HG02798 (cell line): ENCODE measurements around the gene RTKN2.
A peak's percentile ranks its signal among the peaks of the same experiment; 100 is the strongest.
"Not testable (repeated sequence)": the region's sequence is repeated elsewhere in the genome, so short reads cannot be mapped to it uniquely, and the experiment has no call there.

Experiments used
- ATAC-seq: cut with Tn5 transposase; IDR thresholded peaks from one replicate; pipeline ENCODE4 v1.9.1; 2021; ENCODE audit warnings: mild to moderate bottlenecking; ENCODE audit not compliant: unreplicated experiment, poor library complexity

RTKN2 gene

DNA sequence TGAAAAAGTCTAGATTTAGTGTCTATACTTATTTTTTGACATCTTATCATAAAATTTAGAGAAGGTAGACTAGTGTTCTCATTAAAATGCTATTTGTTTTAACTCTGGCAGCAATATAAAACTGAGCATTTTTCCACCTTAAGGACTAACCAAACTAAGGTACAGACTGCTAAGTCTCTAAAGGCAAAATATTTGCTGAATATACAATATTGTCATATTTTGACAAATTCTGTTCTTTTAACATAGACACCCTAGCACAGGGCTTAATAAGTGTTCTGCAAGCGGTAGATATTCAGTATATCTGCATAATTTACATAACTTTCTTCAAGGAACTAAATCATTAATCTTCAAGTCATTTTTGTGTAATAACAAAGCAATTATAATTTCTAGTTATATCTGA, 8.6 kb downstream of the RTKN2 start:
- no peak for ATAC-seq

DNA sequence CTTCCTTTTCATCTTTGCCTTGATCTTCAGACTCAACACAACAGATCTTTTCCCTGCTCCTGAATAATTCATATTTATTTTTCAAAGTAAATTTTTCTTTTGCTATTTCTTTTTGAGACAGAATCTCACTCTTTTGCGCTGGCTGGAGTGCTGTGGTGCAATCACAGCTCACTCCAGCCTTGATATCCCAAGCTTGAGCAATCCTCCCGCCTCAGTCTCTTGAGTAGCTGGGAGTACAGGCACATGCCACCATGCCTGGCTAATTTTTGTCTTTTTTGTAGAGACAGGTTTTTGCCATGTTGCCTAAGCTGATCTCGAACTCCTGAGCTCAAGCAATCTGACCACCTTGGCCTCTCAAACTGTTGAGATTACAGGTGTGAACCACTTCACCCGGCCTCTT, 9.2 kb downstream of the RTKN2 start:
- no peak for ATAC-seq

GRCh38 chr10:62258926-62259325, 9.7 kb downstream of the RTKN2 start:
- no peak for ATAC-seq

DNA sequence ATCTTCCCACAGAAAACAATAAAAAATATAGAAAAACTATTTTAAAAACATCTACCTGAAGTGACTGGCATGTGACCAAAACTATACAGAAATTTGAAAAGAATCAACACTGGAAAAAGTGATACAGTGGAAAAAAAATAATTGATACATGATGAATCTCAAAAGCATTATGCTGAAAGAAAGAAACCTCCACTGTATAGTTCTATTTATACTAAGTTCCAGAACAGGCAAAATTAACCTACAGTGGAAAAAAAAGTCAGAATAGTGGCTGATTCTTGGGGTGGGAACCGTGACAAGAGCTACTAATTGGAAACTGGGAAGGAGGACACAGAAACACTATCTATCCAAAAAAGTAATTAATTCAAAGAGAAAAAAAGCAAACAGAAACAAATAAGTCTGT, 14.9 kb downstream of the RTKN2 start:
- ATAC-seq = no peak

GRCh38 chr10:62252051-62252450, 16.6 kb downstream of the RTKN2 start:
- ATAC-seq = no peak

DNA sequence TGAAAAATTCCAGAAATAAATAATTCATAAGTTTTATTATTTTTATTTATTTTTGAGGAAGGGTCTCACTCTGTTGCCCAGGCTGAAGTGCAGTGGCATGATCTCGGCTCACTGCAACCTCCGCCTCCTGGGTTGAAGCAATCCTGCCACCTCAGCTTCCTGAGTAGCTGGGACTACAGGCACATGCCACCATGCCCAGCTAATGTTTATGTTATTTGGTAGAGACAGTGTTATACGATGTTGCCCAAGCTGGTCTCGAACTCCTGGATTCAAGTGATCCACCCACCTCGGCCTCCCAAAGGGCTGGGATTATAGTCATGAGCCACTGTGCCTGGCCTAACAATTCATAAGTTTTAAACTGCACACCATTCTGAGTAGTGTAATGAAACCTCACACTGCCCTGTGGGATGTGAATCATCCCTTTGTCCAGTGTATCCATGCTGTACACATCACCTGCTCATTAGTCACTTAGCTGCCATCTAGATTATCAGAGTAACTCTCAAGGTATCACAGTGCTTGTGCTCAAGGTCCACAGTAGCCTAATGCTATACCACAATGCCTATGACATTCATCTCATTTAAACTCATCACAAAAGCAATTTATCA, 17.9 kb downstream of the RTKN2 start:
- ATAC-seq = no peak

DNA sequence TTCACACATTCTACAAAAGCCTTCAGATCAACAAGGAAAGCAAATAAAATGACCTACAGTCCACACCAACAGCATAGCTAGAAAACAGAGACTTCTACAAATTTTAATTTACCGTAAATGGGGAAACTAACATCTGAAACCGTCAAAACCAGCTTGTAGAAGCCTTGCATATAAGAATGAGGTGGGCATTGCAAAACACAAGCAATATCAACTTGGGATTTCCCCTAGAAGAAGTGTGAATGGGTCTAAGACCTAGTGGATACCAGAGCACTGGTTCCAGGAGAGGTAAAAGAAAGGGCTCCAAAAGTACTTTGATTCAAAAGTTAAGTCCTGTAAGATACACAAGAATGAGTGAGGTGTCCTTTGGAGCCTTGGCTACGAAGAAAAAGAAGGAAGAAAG, 18.7 kb downstream of the RTKN2 start:
- no peak for ATAC-seq

DNA sequence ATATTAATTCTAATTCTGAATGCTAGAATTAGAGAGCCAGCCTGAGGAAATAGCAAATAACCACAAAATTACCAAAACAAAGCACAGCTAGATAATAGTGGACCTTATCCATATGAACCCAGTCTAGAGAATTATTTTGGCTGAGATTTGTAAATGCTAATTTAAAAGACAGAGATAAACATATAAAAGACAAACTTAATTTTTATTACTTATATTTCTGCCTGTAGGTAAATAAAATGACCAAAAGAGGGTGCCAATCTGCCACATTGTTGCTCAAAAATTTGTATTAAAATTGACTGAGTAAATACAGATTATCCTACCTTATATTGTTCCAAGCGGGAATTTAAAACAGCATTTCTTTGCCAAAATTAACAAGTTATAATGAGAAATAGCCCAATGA, 20.2 kb downstream of the RTKN2 start:
- no peak for ATAC-seq

DNA sequence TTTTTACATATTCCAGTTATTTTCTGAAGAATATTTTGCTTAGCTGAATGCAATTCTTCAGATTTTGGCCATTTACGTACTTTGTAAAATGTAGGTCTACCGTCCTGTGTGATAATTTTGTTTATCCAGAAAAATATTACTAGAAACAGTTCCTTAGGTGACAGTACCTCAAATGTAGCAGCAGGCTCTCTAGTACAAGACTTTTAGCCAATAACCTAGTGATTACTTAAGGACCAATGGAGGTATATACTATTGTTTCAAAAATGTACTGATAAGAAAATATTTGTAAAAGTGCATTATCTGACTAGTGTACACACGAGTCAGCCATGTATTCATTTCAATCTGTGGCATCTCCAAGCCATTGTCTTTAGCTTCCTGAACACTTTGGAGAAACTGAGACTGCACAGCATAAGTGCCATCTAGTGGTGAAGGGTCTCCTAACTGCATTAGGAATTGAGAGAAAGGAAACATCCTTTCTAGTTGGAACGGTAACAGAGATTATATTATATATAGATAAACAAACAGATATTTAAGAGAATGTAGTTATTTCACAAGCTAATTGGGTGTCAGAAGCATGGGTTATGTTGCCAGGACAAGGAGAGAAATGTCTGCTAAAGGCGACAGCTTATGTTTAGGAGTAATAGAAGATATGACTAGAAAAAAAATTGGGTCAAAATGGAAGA, 23.7 kb downstream of the RTKN2 start:
- ATAC-seq = peak; percentile 77

GRCh38 chr10:62244088-62244487, 24.6 kb downstream of the RTKN2 start:
- ATAC-seq = no peak

- ATAC-seq = peak; percentile 29
These were observed 25.0 kb downstream of the RTKN2 start for GRCh38 chr10:62243647-62243997.

DNA sequence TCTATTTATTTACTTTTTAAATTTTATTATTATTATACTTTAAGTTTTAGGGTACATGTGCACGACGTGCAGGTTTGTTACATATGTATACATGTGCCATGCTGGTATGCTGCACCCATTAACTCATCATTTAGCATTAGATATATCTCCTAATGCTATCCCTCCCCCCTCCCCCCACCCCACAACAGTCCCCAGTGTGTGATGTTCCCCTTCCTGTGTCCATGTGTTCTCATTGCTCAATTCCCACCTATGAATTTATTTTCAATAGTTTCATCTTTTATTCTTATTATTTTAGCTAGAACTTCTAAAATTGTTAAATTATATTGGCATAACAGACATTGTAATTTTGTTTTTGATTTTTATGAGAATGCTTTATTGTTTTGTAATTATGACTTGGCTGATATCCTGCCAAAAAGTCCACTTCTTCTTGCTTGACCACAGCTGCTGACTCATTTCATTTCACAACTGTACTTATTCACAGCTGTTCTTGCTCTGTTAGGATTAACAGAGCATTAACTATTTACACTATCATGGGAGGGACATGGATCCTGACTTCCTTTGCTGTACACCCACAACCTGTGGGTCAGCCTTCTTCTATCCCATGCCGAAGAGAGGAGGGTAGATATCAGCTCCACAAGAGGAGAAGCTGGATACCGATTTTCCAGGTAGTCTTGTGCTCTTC, 25.5 kb downstream of the RTKN2 start:
- peak; percentile 82 for ATAC-seq

DNA sequence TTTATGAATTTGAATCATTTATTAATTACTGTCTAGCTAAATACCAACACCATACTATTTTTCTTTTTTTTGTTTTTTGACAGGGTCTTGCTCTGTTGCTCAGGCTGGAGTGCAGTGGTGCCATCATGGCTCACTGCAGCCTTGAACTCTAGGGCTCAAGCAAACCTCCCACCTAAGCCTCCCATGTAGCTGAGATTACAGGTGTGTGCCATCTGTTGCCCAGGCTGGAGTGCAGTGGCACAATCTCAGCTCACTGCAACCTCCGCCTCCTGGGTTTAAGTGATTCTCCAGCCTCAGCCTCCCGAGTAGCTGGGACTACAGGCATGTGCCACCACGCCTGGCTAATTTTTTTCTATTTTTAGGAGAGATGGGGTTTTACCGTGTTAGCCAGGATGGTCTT, 27.1 kb downstream of the RTKN2 start:
- ATAC-seq = not testable (repeated sequence)

GRCh38 chr10:62239994-62240393, 28.6 kb downstream of the RTKN2 start:
- no peak for ATAC-seq

GRCh38 chr10:62238880-62239279, 29.8 kb downstream of the RTKN2 start:
- no peak for ATAC-seq

DNA sequence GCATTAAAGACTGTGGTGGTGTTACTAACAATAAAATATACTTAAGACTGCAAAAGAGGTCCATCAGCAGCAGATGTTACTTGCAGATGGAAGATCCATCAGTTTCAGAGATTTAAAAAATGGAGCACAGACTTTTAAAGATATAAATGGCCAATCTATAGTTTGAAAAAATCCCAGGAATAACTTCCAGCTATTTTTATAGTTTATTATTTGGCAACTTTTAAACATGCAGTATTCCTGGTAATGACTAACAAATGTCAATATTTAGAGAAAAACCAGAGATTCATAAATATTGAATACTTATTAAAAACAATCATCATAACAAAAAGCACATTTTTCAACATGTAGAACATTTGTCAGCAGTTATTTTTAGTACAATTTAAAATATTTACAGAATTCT, 30.7 kb downstream of the RTKN2 start:
- no peak for ATAC-seq

DNA sequence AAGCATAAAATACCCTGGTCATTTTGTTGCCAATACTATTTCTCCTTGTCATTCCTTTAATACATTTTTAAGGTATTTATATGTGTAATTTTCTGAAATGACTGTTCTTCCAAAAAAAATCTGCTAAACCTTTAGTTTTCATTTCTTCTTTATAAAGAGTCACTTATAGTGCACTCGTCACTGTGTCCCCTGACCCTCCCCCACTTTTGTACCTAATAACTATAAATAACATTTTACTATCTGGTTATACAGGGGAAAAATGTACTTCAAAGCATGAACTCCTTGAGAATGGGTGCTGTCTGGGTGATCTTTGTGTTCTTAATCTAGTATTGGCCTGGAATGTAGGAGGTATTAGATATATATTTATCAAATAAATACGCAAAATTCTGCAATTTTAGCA, 31.1 kb downstream of the RTKN2 start:
- no peak for ATAC-seq

GRCh38 chr10:62234077-62234605, 34.5 kb downstream of the RTKN2 start:
- ATAC-seq = no peak

DNA sequence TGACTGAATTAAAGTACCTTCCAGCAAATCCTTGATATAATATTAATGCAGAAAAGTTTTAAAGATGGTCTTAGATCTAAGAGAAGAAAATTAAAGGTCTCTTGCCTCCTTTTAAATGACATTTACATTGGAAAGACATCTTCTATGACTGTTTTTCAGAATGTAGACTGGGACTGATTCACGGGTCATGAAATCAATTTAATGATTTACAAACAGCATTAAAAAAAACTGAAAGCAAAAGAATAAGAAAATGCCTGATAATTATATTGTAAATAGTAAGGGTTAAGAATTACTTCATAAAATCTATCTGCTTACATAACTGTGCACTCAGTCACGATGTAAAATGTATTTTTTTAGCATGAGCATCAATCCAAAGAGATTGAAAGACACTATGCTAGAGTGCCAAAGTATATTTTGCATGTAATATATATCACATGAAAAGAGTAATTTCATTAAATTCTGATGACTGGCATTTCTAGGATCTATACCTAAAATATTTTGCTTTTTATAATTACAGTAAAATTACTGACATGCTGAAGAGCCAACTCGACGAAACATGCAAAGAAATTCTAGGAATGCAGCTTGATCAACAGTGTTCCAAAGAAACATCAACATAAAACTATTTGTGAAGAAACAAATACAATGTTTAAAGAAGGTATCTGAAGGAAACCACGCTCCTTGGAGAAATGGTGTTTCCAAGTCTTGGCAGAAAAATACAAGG, 35.1 kb downstream of the RTKN2 start:
- no peak for ATAC-seq

- ATAC-seq = no peak
These were observed 36.8 kb downstream of the RTKN2 start for GRCh38 chr10:62231805-62232204.

DNA sequence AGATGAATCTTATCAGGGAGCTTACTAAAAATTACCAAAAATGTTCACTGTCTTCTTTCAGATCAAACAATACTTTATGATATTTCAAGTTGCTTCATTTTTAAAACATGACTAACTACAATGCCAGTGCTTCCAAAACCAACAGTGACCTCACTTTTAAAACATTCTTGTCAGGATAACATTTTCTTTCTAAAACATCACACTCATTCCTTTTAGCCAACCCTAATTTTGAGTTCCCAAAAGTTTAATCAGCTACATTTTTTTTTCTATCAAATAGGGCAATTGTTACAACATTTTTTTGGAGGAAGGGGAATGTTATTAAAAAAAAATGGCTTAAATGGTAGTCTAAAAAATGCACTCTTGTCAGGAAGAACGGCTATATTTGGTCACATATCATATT, 37.3 kb downstream of the RTKN2 start:
- ATAC-seq = no peak
